NB4 (cell line): ENCODE results near the gene OSTC.

Experiments
- DNase-seq: peaks from one replicate; pipeline ENCODE4 v3.0.0; 2010; ENCODE audit warnings: low read depth
- H3K4me3 ChIP-seq: one replicate; pipeline ENCODE4 v1.5.1; 2011; ENCODE audit warnings: mild to moderate bottlenecking, low read depth, low read length, moderate library complexity
- MYC ChIP-seq: IDR thresholded peaks from 2 replicates; pipeline ENCODE4 v1.6.1; 2011; ENCODE audit warnings: low read depth, low read length
- POLR2A ChIP-seq: IDR thresholded peaks from 2 replicates; pipeline ENCODE4 v1.6.1; 2011; ENCODE audit warnings: mild to moderate bottlenecking; ENCODE audit not compliant: insufficient read length; ENCODE audit errors: extremely low read depth
- TF ChIP-seq, protein P1 (sequence below): IDR thresholded peaks from 2 replicates; pipeline ENCODE4 v1.6.1; 2011; ENCODE audit warnings: low read depth, low read length
- TF ChIP-seq, protein P2 (sequence below): IDR thresholded peaks from one replicate; pipeline ENCODE4 v1.5.1; 2012; ENCODE audit warnings: low read depth, low read length

The OSTC gene

DNA sequence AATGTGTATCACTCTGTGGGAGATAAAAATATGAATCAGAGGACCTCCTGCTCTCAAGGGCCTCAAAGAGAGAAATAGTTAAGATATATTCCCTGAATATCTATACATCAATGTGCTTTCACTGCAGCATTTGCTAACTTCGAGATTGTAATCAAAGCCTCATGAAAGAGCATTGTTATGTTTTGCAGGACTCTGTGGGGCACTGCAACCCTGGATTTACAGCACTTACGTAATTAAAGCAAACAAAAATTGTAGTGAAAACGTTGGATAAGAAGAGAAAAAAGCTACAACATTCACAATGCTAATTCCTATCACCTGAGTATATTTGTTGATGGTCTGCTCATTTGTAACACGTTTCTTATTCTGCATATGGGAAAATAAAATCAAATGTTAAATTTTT, 64.5 kb downstream of the OSTC start:
- H3K4me3 ChIP-seq: no peak overlapping the region
- DNase-seq: no peak
- no peak for TF ChIP-seq POLR2A
- TF ChIP-seq, protein P1, sequence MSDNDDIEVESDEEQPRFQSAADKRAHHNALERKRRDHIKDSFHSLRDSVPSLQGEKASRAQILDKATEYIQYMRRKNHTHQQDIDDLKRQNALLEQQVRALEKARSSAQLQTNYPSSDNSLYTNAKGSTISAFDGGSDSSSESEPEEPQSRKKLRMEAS: no peak
- no peak for TF ChIP-seq MYC
- TF ChIP-seq, protein P2, sequence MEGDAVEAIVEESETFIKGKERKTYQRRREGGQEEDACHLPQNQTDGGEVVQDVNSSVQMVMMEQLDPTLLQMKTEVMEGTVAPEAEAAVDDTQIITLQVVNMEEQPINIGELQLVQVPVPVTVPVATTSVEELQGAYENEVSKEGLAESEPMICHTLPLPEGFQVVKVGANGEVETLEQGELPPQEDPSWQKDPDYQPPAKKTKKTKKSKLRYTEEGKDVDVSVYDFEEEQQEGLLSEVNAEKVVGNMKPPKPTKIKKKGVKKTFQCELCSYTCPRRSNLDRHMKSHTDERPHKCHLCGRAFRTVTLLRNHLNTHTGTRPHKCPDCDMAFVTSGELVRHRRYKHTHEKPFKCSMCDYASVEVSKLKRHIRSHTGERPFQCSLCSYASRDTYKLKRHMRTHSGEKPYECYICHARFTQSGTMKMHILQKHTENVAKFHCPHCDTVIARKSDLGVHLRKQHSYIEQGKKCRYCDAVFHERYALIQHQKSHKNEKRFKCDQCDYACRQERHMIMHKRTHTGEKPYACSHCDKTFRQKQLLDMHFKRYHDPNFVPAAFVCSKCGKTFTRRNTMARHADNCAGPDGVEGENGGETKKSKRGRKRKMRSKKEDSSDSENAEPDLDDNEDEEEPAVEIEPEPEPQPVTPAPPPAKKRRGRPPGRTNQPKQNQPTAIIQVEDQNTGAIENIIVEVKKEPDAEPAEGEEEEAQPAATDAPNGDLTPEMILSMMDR: no peak

DNA sequence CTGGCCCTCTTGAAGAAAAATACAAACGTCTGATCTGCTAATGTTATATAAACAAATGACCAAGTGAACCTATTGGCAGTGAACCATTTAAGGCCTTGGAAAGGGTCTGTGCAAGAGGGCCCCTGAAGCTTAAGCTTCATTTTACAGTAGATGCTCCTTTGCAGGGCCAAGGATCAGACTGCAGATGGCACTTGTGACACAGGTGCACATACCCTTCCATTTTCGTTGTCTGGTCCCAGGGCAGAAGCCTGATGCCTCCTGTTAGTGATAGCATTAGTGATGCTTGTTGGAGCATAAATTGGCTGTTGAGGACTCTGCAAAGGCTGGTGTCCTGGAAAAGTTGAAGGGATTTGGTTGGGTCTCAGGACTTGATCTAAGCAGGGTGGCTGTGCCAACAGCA, 65.9 kb downstream of the OSTC start:
- TF ChIP-seq, protein P1: no peak
- TF ChIP-seq, protein P2: no peak
- TF ChIP-seq POLR2A (no peak), MYC (no peak)
- DNase-seq: no peak
- H3K4me3 ChIP-seq: no peak overlapping the region

DNA sequence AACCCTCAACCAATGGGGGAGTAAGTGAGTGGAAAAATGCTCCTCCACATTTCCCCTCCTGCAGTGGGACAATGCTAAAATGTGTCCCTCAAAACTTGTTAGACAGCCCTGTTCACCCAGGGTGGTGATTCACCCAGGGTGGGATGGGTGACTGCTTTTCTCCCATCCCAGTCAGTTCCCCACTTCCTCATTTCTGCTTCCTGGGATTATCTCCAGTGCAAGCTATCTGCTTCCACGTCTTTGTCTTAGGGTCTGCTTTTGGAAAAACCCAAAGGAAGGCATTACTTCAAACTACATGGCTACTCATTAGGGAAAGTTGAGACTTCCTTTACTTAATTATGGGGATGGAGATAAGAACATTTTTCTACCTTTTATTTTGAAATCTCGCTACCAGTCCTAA, 67.0 kb downstream of the OSTC start:
- no peak overlapping the region for H3K4me3 ChIP-seq
- no peak for DNase-seq
- no peak for TF ChIP-seq POLR2A
- TF ChIP-seq, protein P2: no peak
- TF ChIP-seq, protein P1: no peak
- no peak for TF ChIP-seq MYC
